Thoracic aorta (tissue), 2 donors: ENCODE results near the gene TRAPPC2B. TPM values are rescaled to one million over a fixed set of nuclear protein-coding genes. Genes with fewer than 3 reads are reported as not detected.

Source experiments
- ATAC-seq: fragments of 150-250 bp; one replicate; pipeline ENCODE4 v1.8.0; 2017; ENCODE audit warnings: low read depth; ENCODE audit not compliant: insufficient number of reproducible peaks, low FRiP score
- DNase-seq: peaks from one replicate; pipeline ENCODE4 v3.0.0-alpha.2; 2020; ENCODE audit warnings: low spot score
- H3K27ac ChIP-seq, 2 donors: fragments of 200-600 bp; sonication (generic); 1 replicate in 1 of 2; 2 replicates in 1 of 2; pipeline ENCODE4 v1.5.1; 2016; ENCODE audit warnings: mild to moderate bottlenecking in 2 of 2, moderate library complexity in 2 of 2
- H3K27me3 ChIP-seq: fragments of 200-600 bp; sonication (generic); replicated peaks from 2 replicates; pipeline ENCODE4 v1.6.0; 2016; ENCODE audit warnings: mild to moderate bottlenecking; ENCODE audit not compliant: insufficient read depth
- H3K36me3 ChIP-seq: fragments of 200-600 bp; sonication (generic); one replicate; pipeline ENCODE4 v1.5.1; 2016
- H3K4me1 ChIP-seq, 2 donors: fragments of 200-600 bp; sonication (generic); 1 replicate in 1 of 2; 2 replicates in 1 of 2; pipeline versions ENCODE4 v1.5.1 to v1.6.0; 2016; ENCODE audit warnings: low read depth in 2 of 2, mild to moderate bottlenecking in 1 of 2; ENCODE audit not compliant: control insufficient read depth in 1 of 2
- H3K4me3 ChIP-seq: fragments of 200-600 bp; sonication (generic); 2 replicates; pipeline ENCODE4 v1.5.1; 2016; ENCODE audit warnings: mild to moderate bottlenecking
- H3K9me3 ChIP-seq: fragments of 200-600 bp; sonication (generic); 2 replicates; pipeline ENCODE4 v1.5.1; 2016
- CTCF ChIP-seq: fragments of 200-600 bp; sonication (generic); IDR thresholded peaks from one replicate; pipeline ENCODE4 v1.5.1; 2019; ENCODE audit warnings: antibody characterized with exemption
- total RNA-seq, 2 donors: library from RNA; depleted of rRNA; stranded (reverse); fragments of >200 nt; gene quantifications; one replicate each; pipeline versions ENCODE4 v1.1.0 to v1.2.3, GENCODE V29; 2016

The TRAPPC2B gene
- total RNA-seq, 2 donors from 2014 or later: 2.0 to 9.5 TPM

DNA sequence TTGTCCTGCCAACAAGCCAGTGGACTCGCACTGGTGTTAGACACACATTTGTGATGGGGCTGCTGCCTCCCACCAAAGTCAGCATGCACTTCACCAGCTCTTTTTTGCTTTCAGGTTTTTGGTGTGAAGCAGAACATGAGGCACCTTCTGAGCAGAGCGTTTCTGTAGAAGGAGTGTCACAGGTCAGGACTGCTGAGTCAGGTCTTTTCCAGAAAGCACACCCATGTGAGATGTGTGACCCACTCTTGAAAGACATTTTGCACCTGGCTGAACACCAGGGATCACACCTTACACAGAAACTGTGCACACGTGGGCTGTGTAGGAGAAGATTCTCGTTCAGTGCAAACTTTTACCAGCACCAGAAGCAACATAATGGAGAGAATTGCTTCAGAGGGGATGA lies 7.4 kb upstream of the TRAPPC2B start:
- H3K36me3 ChIP-seq: peaks cover 51% of the 10 kb centered on the region
- no peak overlapping the region for H3K4me3 ChIP-seq
- DNase-seq (no peak), ATAC-seq (no peak)
- H3K9me3 ChIP-seq: peaks cover 57% of the 10 kb centered on the region
- no peak for TF ChIP-seq CTCF
- no peaks in the 10 kb centered on the region for H3K27me3 ChIP-seq
- H3K4me1 ChIP-seq: peaks cover 8 to 11% of the 10 kb centered on the region in 2 donors
- H3K27ac ChIP-seq: no peak overlapping the region

DNA sequence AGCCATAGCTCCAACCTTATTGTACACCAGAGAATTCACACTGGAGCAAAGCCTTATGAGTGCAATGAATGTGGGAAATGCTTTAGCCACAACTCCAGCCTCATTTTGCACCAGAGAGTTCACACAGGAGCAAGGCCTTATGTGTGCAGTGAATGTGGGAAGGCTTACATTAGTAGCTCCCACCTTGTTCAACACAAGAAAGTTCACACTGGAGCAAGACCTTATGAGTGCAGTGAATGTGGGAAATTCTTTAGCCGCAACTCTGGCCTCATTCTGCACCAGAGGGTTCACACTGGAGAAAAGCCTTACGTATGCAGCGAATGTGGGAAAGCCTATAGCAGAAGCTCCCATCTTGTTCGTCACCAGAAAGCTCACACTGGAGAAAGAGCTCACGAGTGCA lies 5.9 kb upstream of the TRAPPC2B start:
- TF ChIP-seq CTCF: no peak
- Histone ChIP-seq H3K27me3 (no peaks in the 10 kb centered on the region), H3K9me3 (peaks cover 61% of the 10 kb centered on the region), H3K36me3 (peaks cover 51% of the 10 kb centered on the region), H3K4me1 (peaks cover 0 to 6% of the 10 kb centered on the region in 2 donors), H3K27ac (no peak overlapping the region), H3K4me3 (no peak overlapping the region)
- ATAC-seq (no peak), DNase-seq (no peak)

DNA sequence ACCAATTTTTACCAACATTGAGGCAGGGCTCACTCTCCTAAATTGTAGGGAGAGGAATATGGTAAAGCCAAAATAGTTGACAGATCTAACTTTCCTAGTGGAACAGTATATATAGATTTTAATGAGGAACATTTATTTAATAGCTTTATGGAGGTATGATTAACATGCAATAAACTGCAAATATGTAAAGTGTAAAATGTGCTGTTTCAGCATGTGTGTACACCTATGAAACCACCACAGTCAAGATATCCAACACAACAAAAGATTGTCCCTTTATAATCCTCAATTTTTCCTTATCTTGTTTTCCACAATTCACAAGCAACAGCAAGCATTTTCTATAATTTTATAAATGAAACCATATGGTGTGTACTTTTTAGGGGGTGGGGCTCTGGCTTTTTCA lies 4.1 kb upstream of the TRAPPC2B start:
- Histone ChIP-seq H3K36me3 (peaks cover 41% of the 10 kb centered on the region), H3K27ac (no peak overlapping the region), H3K4me3 (no peak overlapping the region), H3K4me1 (peaks cover 0 to 14% of the 10 kb centered on the region in 2 donors), H3K9me3 (peaks cover 53% of the 10 kb centered on the region), H3K27me3 (no peaks in the 10 kb centered on the region)
- ATAC-seq (no peak), DNase-seq (no peak)
- TF ChIP-seq CTCF: no peak

GRCh38 chr19:57362419-57362818 lies 932 bp upstream of the TRAPPC2B start:
- Histone ChIP-seq H3K4me3 (peak overlapping the region; percentile 95), H3K9me3 (peaks cover 30% of the 10 kb centered on the region), H3K27ac (peak overlapping the region; percentile 71 to 82)

DNA sequence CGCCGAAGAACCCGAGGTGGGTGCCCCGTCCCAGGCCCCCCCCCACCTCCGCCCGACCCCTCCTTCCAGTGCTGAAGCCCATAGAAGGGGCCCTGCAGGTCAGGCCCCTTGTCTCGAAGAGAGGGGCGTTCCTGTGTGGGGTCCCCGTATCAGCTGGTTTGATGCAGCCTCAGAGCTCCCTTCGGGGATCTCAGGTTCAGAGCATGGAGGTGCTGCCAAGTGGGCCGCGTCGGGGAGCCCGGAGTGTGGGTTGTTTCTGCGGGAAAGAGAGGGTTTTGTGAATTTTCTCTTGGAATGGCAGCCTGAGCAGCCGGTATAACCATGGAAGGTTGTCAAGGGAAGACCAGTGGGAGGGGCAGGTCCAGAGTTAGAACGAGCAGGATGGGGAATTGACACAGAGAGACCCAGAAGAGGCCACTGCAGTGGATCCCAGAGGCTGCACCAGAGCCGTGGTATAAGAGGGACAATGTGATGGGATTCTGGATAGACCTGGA lies 384 bp downstream of the TRAPPC2B start:
- H3K36me3 ChIP-seq: peaks cover 1% of the 10 kb centered on the region
- ATAC-seq: no peak
- peaks cover 22% of the 10 kb centered on the region for H3K9me3 ChIP-seq
- no peaks in the 10 kb centered on the region for H3K27me3 ChIP-seq
- H3K27ac ChIP-seq: peak overlapping the region; percentile 71 to 87
- DNase-seq: no peak
- no peak for TF ChIP-seq CTCF
- H3K4me1 ChIP-seq: peaks cover 0 to 15% of the 10 kb centered on the region in 2 donors
- peak overlapping the region; percentile 95 for H3K4me3 ChIP-seq

More at GRCh38 chr19:57362419-57362818, 932 bp upstream of the TRAPPC2B start:
- H3K4me1 ChIP-seq: peaks cover 0 to 15% of the 10 kb centered on the region in 2 donors
- H3K27me3 ChIP-seq: no peaks in the 10 kb centered on the region
- ATAC-seq (no peak), DNase-seq (no peak)
- H3K36me3 ChIP-seq: peaks cover 10% of the 10 kb centered on the region
- no peak for TF ChIP-seq CTCF
